Naive B cell (primary cell): ENCODE measurements around the gene SLC9C1. TPM values are rescaled to one million over a fixed set of nuclear protein-coding genes. Genes with fewer than 3 reads are reported as not detected.

Source experiments
- ATAC-seq, 2 donors: fragments of 150-1000 bp; cut with Tn5 transposase; 2 replicates each; pipeline ENCODE4 v1.10.0; 2021; ENCODE audit warnings: low read depth in 2 of 2, mild to moderate bottlenecking in 2 of 2, moderate library complexity in 2 of 2
- DNase-seq: peaks from one replicate; pipeline ENCODE4 v3.0.0; 2022
- H3K27ac Mint-ChIP-seq, 6 donors: one replicate each; pipeline ENCODE4 v1.8.0; 2020 to 2022; ENCODE audit warnings: mild to moderate bottlenecking in 6 of 6, mixed read lengths in 6 of 6, moderate library complexity in 5 of 6, inconsistent platforms in 2 of 6
- H3K27me3 Mint-ChIP-seq, 3 donors: one replicate each; pipeline ENCODE4 v1.8.0; 2021 to 2022; ENCODE audit warnings: mixed read lengths in 3 of 3, mild to moderate bottlenecking in 1 of 3
- H3K36me3 Mint-ChIP-seq, 2 donors: one replicate each; pipeline ENCODE4 v1.8.0; 2020 to 2022; ENCODE audit warnings: mixed read lengths in 2 of 2, inconsistent platforms in 1 of 2, mild to moderate bottlenecking in 1 of 2
- H3K4me1 Mint-ChIP-seq, 3 donors: one replicate each; pipeline ENCODE4 v1.8.0; 2020 to 2022; ENCODE audit warnings: mixed read lengths in 3 of 3, inconsistent platforms in 1 of 3, mild to moderate bottlenecking in 1 of 3, moderate library complexity in 1 of 3
- H3K4me3 Mint-ChIP-seq, 8 donors: one replicate each; pipeline ENCODE4 v1.8.0; 2020 to 2022; ENCODE audit warnings: mild to moderate bottlenecking in 8 of 8, mixed read lengths in 8 of 8, moderate library complexity in 8 of 8, inconsistent platforms in 2 of 8
- H3K9me3 Mint-ChIP-seq, 7 donors: one replicate each; pipeline ENCODE4 v1.8.0; 2020 to 2022; ENCODE audit warnings: mixed read lengths in 7 of 7, mild to moderate bottlenecking in 5 of 7, inconsistent platforms in 2 of 7, moderate library complexity in 1 of 7
- polyA plus RNA-seq, 6 donors: library from polyadenylated mRNA; unstranded; fragments of 300-500 nt; fragmentation: Illumina TruSeq; gene quantifications; one replicate each; pipeline ENCODE4 v1.2.3, GENCODE V29; 2021; ENCODE audit warnings: low read depth in 6 of 6

The SLC9C1 gene
- polyA plus RNA-seq, 6 donors from 2014 or later, result 0.34 to 0.98 TPM; not detected in 4

DNA sequence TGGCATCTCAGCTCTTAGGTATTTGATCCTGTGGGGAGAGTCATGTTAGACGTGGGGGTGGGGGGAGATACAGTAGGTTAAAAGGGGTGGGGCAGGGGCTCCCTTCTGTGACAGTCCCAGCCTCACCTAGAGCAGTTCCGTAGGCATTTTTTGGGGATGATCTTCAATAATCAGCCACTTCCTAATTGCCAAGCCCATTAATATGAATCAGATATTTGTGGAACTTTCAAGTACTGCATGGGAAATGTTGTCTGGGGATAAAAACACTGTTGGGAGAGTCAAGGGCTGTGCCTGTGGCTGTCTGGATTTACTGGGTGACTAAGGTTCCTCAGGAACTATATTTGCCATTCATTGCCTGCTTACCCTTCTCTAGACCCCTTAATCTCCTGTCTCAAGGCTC, 198.3 kb downstream of the SLC9C1 start:
- no peak overlapping the region for H3K27ac Mint-ChIP-seq
- peaks cover 0 to 21% (median 14%) of the 10 kb centered on the region in 3 donors for H3K27me3 Mint-ChIP-seq
- H3K4me1 Mint-ChIP-seq, result peaks cover 19 to 28% (median 23%) of the 10 kb centered on the region in 3 donors
- ATAC-seq (no peak), DNase-seq (no peak)
- no peak overlapping the region for H3K4me3 Mint-ChIP-seq
- H3K36me3 Mint-ChIP-seq, result peaks cover 0 to 7% of the 10 kb centered on the region in 2 donors
- peaks cover 0 to 7% (median 4%) of the 10 kb centered on the region in 7 donors for H3K9me3 Mint-ChIP-seq

DNA sequence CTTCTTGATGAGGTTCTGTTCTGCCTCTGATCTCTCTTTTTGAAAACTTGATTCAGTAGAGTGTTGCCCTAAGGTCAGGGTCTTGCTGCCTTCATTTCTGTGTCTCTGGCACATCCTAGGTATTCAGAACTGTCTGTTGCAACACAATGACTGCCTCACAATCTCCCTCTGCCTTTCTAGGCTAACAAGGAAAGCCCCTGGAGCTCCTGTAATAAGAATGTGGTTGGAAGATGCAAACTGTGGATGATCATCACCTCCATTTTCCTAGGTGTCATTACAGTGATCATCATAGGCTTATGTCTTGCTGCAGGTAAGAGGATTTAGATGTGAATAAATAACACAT, 200.9 kb downstream of the SLC9C1 start:
- Mint-ChIP-seq H3K4me3 (peak overlapping the region in 4 of 8 donors; percentile 8 to 78 (median 40)), H3K4me1 (peaks cover 19 to 32% (median 29%) of the 10 kb centered on the region in 3 donors)

DNA sequence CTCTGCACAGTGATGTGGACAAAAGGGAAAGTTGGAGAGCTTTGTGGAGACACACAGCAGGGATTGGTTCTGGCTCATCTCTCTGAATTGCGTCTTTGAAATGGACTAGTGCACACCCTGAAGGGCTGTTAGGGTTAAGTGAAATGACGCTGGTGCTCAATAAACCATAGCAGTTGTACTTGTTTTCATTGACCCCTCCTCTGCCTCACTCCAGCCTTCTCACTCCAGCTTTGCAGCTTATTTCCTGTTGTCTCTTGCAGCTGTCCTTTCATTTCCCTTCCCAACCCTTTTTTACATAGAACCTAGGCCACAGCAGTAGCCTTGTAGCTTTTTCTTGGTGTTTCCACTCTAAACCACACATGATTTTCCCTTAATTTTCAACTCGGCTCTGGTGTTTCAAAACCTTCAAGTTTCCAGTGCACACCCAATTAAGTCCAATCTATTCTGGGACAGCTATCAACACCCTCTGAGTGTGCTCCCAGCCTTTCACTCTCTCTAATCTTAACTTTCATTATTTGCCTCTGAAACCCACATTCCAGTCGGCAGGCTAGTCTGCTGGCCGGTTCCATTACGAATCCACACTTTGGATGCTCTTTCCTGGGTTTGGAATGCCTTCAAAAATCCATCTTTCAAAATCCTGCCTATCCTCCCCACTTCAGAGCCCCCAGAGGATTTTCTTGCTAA, 201.4 kb downstream of the SLC9C1 start:
- peak; percentile 39 for DNase-seq
- H3K9me3 Mint-ChIP-seq, result no peaks in the 10 kb centered on the region
- peak overlapping the region in 5 of 8 donors; percentile 15 to 78 (median 45) for H3K4me3 Mint-ChIP-seq
- peaks cover 21 to 33% (median 29%) of the 10 kb centered on the region in 3 donors for H3K27me3 Mint-ChIP-seq
- H3K36me3 Mint-ChIP-seq, result no peaks in the 10 kb centered on the region
- H3K4me1 Mint-ChIP-seq, result peaks cover 19 to 32% (median 29%) of the 10 kb centered on the region in 3 donors
- H3K27ac Mint-ChIP-seq, result peak overlapping the region; percentile 0 to 77 (median 17)
- peak; percentile 87 to 93 for ATAC-seq

More for the DNA sequence above, 200.9 kb downstream of the SLC9C1 start:
- Mint-ChIP-seq H3K9me3 (no peaks in the 10 kb centered on the region), H3K27ac (peak overlapping the region in 2 of 6 donors; percentile 14 to 77), H3K36me3 (no peaks in the 10 kb centered on the region), H3K27me3 (peaks cover 16 to 32% (median 29%) of the 10 kb centered on the region in 3 donors)
- no peak for ATAC-seq
- DNase-seq, result no peak

DNA sequence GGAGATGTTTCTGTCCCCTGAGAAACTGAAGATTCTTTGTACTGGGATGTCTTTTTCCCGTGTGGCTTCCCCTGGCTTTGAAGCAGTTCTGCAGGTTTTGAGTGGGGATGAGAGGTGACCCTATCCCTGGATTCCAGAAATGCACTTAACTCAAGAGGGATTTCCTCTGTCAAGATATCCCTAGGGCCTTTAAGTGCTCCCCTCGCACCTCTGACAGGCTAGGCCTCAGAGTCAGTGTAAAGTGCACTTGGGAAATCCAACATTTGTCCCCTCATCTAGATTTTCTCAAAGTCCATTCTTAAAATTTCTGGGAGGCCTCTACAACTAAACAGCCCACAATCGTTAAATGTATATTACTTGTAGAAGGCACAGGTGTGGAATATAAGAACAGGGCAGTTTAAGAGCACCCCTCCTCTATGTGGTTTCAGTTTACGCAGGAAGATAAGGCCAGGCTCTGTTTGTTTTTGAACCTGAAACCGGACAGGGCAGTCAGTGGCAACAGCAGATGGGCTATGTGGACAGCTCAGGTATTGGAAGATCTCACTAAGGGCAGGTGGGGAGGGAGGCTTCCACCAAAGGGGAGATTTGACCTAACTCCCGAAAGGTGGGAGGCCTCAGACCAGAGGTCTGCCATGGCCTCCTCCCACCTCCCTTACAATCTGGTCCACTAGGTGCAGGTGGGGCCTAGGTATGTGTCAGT, 203.0 kb downstream of the SLC9C1 start:
- no peaks in the 10 kb centered on the region for H3K36me3 Mint-ChIP-seq
- peaks cover 25 to 42% (median 39%) of the 10 kb centered on the region in 3 donors for H3K4me1 Mint-ChIP-seq
- H3K27me3 Mint-ChIP-seq, result peaks cover 27 to 42% (median 38%) of the 10 kb centered on the region in 3 donors

More for the DNA sequence above, 203.0 kb downstream of the SLC9C1 start:
- peak overlapping the region in 3 of 6 donors; percentile 7 to 83 (median 54) for H3K27ac Mint-ChIP-seq
- ATAC-seq (no peak), DNase-seq (no peak)
- peak overlapping the region in 1 of 8 donors; percentile 31 for H3K4me3 Mint-ChIP-seq
- H3K9me3 Mint-ChIP-seq, result no peaks in the 10 kb centered on the region

Other genes starting within 250 kb of the SLC9C1 start
- 1 to 10 TPM in 1 of 6 donors, under 1 TPM in 4, not detected in 1; 0.23 to 1.1 (median 0.61) TPM for gene C3orf52, start 207.8 kb downstream of the SLC9C1 start, polyA plus RNA-seq
- gene GCSAM, start 161.0 kb downstream of the SLC9C1 start, polyA plus RNA-seq, result 10 to 100 TPM; 24.3 to 84.9 (median 41.6) TPM
- gene CD200, start 38.9 kb upstream of the SLC9C1 start, polyA plus RNA-seq, result 100 to 1,000 TPM; 102 to 329 (median 161) TPM
- 100 to 1,000 TPM; 109 to 194 (median 148) TPM for gene BTLA, start 205.3 kb upstream of the SLC9C1 start, polyA plus RNA-seq